ENCODE results near the gene TENM3.
"Not testable (repeated sequence)": the region's sequence is repeated elsewhere in the genome, so short reads cannot be mapped to it uniquely, and the experiment has no call there.

The TENM3 gene

DNA sequence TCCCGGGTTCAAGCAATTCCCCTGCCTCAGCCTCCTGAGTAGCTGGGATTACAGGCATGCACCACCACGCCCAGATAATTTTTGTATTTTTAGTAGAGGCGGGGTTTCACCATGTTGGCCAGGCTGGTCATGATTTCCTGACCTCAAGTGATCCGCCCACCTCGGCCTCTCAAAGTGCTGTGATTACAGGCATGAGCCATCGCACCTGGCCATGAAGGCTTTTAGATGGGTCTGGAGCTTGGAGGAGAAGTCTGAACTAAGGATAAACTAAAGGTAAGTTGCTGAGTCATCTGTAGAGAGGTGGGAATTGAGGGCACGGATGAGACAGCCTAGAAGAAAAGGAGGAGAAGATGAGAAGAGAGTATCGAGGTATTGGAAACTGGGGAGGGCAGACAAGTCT is at the start of gene TENM3:
Gene TENM3 (plus strand): TSS at position 199 of the 400 bp plus-strand sequence. CDS start 80,619 bp downstream, outside the sequence.
- DNase-seq = not testable (repeated sequence)

DNA sequence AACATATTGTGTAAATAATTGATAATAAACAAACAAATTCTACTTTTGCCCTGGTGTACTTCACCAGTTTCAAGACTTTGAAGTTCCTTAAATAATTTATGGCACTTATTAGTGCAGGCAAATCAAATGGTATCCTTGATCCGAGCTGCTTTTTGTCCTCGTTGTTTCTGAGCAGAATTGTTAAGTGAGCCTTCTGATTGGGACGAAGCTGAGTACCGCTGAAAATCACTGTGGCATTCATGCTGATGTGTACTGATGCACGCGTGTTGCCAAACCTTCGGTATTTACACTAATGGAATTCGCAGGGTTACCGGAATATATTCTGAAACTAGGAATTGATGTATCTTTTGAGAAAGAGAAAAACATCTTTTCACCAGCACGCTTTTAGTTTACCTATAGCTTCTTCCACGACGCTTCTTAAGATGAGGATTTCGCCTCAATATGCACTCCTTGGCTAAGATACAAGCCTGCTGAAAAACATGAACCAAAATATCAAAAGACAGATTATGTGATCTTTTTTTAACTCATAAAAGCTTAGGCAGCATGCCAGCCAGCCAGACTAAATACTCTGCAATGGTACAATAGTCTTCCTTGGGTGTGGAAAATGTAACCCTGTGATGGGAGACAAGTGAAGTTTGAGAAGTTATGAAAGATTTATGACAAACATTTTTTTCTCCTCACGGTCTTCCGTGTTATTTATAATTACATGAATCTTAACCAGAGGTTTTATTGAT is 48.9 kb upstream of the TENM3 start:
- DNase-seq = no peak

DNA sequence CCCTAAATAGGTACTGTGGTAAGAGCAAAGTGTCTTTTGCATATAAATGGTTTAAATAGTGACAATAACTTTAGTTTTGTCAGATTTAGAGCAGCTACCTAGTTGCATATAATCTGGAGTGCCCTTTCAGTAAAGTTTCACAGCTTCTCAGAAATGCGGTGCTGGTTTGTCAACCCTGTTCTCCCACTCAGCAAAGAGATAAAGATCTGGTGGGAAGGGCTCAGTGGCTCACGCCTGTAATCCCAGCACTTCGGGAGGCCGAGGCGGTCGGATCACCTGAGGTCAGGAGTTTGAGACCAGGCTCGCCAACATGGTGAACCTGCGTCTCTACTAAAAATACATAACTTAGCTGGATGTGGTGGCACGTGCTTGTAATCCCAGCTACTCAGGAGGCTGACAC is 45.6 kb upstream of the TENM3 start:
- DNase-seq = no peak

DNA sequence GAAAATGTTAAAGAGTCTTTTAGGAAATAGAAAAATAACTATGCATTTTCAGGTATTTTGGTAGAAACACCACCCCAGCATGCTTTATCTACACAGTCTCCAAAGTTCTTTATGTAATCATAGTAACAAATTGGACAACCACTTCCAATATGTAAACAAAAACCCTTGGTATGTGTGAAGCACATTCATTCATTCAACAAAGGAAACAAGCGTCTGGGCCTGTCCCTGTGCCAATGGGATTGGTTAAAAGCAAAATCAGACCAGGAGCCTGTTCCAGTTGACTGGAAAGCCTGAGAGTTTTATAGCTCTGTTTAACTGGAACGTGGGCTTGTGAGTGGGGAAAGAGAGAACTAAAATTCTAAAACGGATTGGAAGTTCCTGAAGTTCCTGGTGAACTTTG is 41.3 kb upstream of the TENM3 start:
- no peak for DNase-seq

DNA sequence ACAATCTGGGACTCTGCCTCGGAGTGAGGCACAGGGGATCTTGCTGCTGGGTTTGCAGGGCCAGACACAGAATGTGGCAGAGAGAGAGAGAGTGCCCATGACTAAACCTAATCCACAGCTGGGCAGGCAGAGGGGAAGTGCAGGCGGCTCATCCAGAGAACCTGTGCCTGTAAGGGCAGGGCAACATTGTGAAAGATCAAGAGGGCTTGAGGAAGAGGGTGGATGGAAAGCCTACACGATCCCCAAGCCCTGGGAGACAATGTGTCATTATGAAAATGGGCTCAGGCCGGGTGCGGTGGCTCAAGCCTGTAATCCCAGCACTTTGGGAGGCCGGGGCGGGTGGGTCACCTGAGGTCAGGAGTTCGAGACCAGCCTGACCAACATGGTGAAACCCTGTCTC is 40.6 kb upstream of the TENM3 start:
- no peak for DNase-seq

DNA sequence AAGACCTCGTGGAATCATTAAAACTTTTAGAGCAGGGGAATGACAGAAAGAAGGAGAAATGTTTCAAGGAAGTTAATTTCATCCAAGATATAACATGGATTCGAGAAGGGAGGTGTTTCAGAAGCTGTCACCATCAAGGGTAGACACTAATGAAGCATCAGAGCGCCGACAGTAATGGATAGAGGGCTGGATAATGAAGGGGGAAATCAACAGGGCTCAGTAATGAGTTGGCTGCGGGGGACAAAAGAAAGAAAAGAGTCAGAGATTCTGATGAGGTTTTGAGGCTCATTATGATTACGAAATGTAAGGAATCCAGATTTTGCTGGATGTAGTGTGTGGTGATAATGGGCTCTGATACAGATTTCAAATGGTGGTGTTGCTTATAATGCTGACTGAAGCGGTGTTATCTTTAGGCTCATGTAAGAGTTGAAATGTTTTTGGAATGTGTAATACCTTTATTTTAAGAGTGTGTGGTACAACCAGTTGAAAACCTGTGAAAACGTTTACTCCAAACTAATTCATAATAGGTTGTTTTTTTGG is 39.3 kb upstream of the TENM3 start:
- no peak for DNase-seq

DNA sequence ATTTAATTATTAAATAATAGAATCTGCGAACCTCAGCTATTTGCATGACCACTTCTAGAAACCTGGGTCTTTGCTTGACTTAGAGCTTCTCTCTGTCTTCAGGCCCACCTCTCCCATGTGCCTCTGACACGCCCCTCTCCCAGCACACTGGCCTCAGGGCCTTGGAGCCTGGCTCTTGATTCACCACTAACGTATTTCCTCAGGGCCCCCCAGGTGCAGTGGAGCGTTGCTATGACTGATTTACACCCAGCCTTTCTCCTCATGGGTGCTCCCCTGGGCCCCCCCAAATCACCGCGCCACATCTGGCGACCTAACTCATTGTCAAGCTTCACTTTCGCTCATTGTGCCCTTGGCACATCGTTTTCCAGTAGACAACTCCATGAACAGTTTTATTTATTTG is 37.9 kb upstream of the TENM3 start:
- DNase-seq = no peak

DNA sequence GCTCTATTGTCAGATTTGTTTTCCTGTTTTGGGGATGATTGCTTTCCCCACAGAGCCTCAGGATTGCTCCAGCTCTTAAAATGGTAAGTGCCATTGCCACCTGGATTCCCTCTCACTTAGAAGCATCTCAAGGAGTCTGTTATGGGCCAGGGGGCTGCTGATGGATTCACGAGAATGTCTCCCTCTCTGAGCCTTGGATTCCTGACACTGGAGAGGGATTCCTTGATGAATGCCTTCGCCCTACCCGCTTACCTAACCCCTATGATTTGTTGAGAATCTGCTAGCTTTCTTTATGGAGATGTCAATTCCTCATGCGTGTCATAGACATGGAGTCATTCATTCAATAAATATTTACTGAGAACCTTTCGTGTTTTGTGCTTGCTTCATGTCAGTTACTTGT is 36.9 kb upstream of the TENM3 start:
- DNase-seq = no peak

DNA sequence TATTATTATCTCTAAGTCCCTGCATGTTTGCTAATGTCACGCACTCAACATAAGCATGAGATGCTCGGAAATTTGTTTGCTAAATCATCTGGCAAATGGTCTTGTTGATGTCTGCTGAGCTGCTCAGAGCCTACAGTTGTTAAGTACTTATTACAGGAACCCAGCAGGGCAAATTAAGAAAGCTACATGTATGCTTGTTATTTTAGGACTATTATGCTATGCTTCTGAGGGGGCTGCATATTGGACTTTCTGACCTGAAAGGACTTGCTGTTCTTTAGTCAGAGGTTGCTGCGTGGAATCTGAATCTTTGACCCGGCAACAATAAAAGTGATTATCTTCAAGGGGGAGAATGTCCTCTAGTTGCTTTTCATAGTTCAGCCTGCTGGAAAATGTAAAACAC is 36.3 kb upstream of the TENM3 start:
- no peak for DNase-seq

DNA sequence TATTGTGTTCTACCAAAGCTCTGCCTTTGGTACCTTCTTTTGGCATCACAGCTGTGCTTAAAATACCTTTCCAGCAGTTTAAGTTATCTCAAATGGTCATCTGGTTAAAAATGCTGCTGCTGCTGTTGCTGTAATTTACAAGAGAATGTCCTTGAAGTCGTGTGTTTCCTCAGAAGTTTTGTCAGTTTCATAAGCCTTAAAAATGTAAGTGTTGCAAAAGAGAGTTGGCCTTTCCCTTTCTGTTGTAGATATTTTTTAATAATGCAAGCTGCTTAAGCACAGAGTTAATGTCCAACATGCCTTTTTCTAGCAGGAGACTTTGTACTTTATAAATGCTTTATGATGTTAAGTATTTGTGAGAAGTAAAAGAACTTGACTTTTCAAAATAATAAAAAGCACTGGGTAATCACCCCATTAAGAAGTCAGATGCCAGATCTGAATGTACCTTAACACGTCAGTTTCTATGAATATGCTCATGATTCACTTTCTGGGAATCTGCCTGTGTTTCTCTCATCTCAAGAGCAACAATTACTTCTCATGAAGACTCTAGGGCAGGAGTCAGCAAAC is 35.3 kb upstream of the TENM3 start:
- no peak for DNase-seq

DNA sequence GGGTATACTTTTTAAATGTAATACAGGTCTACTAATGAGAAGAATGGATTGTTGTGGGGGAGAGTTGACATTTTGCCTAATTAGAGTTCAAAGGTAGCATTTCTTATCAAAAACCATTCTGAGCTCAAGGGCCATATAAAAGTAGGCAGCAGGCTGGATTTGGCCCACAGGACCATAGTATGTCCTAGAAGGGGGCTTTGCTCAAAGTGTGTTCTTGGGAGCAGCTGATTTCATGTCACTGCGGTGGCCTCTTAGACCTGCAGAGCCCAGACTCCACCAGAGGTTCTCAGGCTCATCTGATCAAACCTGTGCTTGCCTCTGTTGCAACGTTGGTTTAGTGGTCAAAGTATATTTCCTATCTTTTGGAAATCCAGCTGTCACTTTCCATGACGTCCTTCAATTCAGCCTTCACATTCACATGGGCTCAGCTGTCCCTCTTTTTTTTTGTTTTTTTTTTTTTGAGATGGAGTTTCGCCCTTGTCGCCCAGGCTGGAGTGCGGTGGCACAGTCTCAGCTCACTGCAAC is 34.6 kb upstream of the TENM3 start:
- DNase-seq = no peak

DNA sequence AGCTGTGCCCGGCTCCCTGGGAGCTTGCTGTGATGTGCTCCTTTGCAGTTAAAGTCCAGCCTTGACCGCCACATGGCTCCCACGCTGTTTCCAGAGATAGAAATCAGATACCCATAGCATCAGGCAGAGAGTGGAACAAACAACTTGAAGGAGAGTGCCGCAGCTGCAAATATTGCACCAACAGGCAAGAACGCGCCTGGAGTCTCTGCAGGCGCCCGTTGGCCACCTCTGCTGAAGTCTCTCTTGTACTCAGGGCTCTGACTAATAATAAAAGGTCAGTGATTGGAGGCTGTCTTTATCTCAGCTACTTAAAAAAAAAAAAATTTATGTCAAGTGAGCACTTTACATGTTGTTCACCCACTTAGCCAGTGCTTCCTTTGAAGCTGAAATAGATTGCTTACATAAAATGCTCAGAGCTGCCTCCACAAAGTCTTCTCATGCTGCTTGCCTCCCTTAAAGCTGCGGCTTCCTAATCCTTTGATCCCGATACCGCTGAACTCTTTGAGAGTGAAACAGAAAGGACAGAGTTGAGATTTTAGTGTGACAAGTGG is 30.9 kb upstream of the TENM3 start:
- no peak for DNase-seq

DNA sequence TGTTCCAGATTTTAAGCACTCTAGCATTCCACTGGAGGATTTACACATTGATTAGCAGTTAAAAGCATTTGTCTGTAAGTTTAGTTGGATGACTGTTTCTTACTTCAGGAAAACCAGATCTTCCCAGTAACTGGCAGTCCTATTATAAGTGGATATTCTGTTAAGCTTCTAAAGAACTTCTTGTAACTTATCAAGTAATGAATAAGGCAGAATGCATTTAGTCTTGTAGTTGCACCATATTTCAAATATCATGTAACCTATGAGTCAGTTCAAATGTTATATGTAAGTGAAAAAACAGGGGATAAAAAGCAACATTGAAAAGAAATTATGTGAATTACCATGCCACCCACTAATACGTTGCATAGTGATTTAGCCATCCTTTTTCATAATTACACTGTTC is 30.2 kb upstream of the TENM3 start:
- no peak for DNase-seq

DNA sequence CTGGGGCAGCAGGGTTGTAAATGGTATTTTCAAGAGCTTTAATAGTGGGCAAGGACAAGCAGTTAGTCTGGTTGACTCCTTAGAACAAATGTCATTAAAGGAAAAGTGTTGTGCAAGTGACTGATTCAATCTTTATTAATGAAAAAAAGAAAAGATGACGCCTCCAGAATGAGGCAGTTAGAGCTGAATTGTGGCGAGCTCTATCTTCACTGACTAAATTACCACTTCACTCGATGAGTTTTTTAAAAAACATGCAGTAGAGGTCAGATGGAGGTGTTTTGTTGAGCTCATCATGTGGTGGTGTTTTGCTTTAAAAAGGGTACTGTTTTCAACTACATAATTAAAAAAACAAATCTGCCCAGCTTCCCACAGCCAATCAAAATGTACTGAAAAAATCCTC is 28.1 kb upstream of the TENM3 start:
- DNase-seq = no peak

DNA sequence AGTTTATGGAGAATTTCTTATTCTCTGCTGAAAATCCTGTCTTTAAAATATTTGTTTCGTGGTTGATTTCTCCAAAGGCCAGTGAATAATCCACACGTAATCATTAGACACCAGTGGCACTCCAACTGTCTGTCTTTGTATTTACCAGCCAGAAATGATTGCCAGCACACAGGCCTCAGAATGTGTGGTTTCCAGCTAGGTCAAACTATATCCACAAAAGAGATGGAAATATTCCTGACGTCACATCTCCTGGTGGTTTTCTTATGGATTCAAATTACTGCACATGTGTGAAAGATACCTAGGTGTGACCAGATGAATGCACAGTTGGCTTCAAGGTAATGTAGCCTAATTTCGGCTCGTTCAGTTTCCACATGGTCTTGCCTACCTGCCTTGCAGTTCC is 27.2 kb upstream of the TENM3 start:
- no peak for DNase-seq

DNA sequence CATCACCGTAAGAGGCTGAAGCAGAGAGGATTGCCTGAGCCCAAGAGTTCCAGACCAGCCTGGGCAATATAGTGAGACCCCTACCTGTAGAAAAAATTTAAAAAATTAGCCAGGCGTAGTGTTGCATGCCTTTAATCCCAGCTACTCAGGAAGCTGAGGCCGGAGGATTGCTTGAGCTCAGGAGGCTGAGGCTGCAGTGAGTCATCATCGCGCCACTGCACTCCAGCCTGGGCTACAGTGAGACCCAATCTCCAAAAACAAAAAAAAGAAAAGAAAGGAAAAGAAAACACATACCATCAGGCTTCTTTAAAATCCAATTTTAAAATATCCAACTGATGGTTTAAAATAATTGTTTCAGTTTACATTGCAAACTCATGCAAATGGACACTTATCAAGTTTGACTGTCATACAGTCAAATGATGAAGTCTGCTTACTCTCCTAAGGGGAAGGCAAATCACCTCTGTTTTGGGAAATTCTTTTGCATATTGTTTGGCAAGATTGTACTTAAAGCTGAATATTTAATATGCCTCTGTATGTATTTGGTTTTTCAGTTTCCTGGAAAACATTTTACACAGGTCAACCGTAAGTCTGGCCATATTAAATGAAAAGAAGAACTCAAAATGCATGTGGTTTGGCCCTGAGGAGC is 23.7 kb upstream of the TENM3 start:
- no peak for DNase-seq

DNA sequence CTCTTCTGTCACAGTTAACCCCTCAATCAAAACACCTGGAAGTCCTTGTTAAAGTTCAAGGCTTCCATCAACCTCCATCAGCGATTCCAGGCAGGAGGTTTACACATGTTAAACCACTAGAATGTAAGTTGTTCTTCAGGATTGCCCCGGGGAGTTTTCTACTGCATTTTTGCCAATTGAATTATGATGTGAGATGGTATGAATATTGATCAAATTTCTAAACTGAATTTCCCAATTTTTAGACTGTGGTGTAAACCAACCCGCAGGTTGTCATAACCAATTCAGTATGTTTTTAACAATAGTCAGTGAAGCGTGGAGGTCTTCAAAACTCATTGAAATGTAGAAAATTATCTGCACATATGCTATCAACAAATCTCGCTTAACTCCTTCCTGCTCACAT is 21.2 kb upstream of the TENM3 start:
- no peak for DNase-seq

DNA sequence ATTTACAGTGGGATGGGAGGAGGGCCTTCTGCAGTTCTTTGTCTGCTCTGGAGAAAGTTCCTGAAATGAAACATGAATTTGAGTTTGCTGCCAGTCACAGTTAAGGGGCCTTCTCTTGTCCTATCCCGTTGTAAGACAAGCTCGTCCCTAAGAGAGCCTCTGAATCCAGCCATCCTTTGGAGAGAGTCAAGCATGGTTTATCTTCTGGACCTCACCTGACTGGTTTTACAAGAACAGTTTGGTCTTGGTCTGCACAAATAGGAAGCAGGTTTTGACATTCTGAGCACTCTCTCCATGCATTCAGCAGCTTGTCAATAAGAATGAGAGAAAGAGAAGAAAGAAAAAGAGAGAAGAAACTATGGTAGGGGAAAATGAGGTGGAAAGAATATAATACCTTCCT is 20.4 kb upstream of the TENM3 start:
- DNase-seq = no peak

DNA sequence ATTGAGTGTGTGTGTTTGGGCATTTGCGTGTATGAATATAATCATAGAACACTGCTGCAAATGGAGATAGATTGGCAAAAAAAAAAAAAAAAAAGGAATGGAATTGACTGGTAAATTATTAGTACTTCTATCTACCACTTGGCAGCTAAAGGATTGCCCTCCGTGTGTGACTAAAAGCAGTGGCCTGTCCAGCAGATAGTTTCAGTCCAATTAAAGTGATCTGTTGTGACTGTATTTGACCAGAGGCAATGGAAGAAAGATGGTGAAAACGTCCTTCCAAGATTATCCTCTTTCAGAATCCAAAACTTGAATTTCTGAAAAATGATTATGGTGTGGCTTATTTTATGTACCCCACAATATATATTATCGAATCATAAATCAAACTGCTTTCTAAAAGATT is 19.5 kb upstream of the TENM3 start:
- DNase-seq = no peak

DNA sequence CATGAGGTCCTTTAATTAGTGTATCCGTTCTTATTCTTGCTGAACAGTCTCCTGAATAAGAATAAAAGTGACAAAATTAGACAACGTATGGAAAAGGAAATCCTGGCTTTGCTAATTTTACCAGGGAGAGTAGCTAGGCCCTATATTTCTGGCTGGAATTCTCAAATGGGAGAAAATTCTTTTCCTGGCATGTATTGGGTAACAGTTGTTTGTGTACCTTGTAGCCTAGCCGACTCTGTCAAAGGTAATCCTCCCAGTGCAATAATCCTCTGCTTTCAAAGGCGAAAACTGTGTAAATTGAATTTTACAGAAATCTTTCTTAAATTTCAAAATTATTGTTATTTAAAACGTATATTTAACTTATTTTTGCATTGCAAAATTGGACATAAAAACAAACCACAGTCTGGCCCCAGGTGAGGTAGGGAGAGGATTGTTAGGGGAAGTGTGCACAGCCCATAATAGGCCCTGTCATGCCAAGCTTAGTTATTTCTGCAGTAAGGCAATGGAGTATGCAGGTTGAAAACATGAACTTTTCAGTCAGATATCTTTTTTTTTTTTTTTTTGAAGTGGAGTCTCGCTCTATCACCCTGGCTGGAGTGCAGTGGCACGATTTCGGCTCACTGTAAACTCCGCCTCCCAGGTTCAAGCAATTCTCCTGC is 18.9 kb upstream of the TENM3 start:
- no peak for DNase-seq

DNA sequence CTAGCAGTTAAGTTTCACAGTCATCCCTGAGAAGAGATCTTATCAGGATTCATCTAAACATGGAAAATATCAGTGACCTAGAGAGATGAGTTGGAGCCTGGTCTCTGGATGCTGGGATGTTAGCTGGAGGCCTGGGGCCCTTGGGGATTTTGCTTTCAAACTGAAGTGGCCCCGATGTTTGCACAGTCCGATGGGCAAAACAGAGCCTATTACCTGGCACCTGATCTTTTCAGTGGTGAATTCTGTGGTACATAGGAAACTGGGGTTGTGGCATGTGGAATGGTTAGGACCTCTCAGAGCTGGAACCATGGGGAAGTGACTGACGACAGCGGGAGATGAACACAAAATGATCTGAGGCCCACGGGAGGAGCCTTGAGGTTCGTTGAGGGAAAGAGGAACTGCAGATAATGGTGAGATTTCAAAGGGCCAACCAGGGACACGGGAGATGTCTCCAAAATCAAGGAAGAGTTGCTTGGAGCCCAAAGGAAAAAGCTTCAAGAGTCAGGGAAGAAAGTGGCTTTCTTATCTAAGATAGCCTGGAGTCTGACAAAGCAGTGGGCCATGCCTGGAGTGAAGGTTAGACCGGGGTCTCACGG is 17.8 kb upstream of the TENM3 start:
- DNase-seq = no peak

DNA sequence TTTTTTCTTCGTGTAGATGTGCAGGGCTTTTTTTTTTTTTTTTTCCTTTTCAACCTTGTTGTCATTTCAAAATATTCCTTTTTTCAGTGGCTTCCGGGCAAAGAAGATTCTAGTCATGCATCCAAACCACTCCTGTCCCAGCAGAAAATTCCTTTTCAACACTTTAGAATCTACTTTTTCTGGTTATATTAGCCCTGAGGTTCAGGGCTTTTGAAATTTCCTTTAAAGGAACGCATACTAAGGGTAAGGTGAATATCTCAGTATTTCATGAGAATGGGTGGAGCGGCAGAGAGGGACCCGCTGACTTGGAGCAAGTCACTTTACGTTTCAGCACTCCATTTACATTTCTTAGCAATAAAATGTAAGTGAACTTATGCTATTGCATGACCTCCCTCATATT is 15.6 kb upstream of the TENM3 start:
- no peak for DNase-seq
